T47D (cell line): ENCODE measurements around the gene DMRTB1.

Experiments
- DNase-seq, 2 experiments: peaks; one replicate each; pipeline versions ENCODE4 v3.0.0 to v3.0.0-alpha.2; 2011 to 2012; ENCODE audit warnings: low read depth in 1 of 2, low spot score in 1 of 2
- JUND ChIP-seq: IDR thresholded peaks from 2 replicates; pipeline ENCODE4 v1.6.1; 2012; ENCODE audit warnings: low read depth
- in situ Hi-C: cut with HindIII; loops from 2 replicates; pipeline ENCODE4 v1.10.0; 2016; ENCODE audit warnings: low sequenced_read_pairs, low pct_unique_long_range_greater_than_20kb

Gene DMRTB1

DNA sequence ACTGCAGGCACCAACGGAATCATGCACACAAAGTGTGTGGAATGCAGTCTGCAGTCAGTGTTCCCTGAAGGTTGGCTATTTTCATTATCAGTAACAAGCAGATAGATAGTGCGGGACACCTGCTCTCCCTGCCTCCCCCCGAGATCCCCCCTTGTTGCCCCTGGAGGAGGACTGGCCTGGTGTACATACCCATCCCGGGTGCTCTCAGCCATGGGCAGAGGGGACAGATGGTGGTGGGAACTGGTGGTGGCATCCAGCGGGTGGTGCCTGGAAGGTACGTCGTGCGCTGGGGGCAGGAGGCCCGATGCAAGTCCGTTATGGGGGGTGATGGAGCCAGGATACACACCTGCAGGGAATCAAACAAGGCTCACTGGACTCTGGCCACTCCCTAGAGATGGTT lies 55.2 kb downstream of the DMRTB1 start:
- no peak for DNase-seq
- TF ChIP-seq JUND: no peak
- in situ Hi-C loops: no loop called here

DNA sequence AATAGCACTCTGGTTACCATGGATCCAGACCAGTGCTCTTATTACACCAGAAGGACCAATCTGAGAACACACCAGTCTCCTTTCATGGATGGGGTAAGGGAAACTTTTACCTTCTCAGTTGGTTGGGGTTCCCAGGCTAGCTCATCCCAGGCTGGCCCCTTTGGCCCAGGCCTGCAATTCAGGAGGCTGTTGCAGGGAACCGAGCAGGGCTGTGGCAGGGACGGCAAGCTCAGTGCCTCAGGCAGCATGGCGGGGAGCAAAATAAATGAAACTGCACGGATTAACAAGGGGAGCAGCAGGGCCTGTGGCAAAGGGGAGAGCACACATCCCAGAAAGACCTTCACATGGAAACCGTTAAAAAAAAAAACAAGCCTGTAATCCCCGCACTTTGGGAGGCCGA lies 57.0 kb downstream of the DMRTB1 start:
- TF ChIP-seq JUND: no peak
- in situ Hi-C loops: no loop called here
- no peak for DNase-seq
